OCI-LY3 (cell line): Measurements from ENCODE around the gene C8A.

Experiments
- CTCF ChIP-seq: fragments of 200-600, 300-600 bp; sonication (generic); IDR thresholded peaks from 2 replicates; pipeline ENCODE4 v1.5.1; 2014; ENCODE audit warnings: antibody characterized with exemption, low read length, low read depth
- EZH2phosphoT487 ChIP-seq: fragments of 200-600 bp; shearing (Covaris generic); IDR thresholded peaks from 2 replicates; pipeline ENCODE4 v1.6.1; 2018; ENCODE audit warnings: antibody characterized with exemption, mixed run types, low read depth

DNA sequence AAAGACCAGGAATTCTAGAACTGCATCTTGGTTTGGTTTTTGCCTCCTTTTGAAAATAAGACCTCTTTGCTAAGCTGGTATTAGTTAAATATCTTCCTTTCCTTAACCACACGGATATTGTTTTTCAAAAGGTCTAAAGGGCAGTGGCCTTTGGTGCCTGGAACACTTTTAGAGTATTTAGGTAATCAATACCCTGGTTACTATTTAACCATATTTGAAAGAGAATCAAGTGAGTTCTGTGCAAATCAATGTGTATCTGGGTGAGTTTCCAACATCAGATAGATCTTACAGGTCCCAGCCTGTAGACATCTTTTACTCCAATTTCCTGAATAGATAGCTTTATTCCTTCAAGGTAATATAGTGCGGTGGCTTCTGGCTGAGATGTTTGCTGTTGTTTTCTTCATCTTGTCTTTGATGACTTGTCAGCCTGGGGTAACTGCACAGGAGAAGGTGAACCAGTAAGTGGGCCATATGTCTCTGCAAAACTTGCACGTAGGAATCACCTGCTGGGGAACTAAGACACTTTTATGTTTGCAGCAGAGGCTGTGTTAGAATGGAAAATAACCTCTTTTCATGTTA is at the start of gene C8A:
- TF ChIP-seq CTCF: no peak
- TF ChIP-seq EZH2phosphoT487: no peak
